ENCODE results near the gene PPP2R3C.

GRCh38 chr14:35047976-35048513 is 73.7 kb downstream of the PPP2R3C start:
- TF ChIP-seq CTCF (conservative IDR thresholded peaks at IDR 0.05; ENCODE audit: low read depth, low read length), result no peak
- TF ChIP-seq RFX5 (IDR thresholded peaks at IDR 0.05; ENCODE audit: low read depth, low read length), result no peak
- TF ChIP-seq POLR2A (IDR thresholded peaks at IDR 0.05; ENCODE audit: low read depth, low read length), result no peak
- no peak for TF ChIP-seq RAD21 (IDR thresholded peaks at IDR 0.05; ENCODE audit: low read length)
- TF ChIP-seq MAZ (IDR thresholded peaks at IDR 0.05; ENCODE audit: borderline replicate concordance, low read depth, low read length), result no peak
- TF ChIP-seq MXI1 (IDR thresholded peaks at IDR 0.05; ENCODE audit: borderline replicate concordance, low read depth, low read length), result no peak
- TF ChIP-seq CEBPB (IDR thresholded peaks at IDR 0.05; ENCODE audit: low read depth, low read length), result no peak
- no peak for TF ChIP-seq BHLHE40 (IDR thresholded peaks at IDR 0.05; ENCODE audit: low read depth, low read length)
- TF ChIP-seq, protein P1, sequence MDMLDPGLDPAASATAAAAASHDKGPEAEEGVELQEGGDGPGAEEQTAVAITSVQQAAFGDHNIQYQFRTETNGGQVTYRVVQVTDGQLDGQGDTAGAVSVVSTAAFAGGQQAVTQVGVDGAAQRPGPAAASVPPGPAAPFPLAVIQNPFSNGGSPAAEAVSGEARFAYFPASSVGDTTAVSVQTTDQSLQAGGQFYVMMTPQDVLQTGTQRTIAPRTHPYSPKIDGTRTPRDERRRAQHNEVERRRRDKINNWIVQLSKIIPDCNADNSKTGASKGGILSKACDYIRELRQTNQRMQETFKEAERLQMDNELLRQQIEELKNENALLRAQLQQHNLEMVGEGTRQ (IDR thresholded peaks at IDR 0.05; ENCODE audit: low read depth, low read length), result no peak
- TF ChIP-seq NFE2L2 (IDR thresholded peaks at IDR 0.05; ENCODE audit: low read depth, low read length), result no peak
- no peak for TF ChIP-seq FOS (IDR thresholded peaks at IDR 0.05; ENCODE audit: low read depth, low read length)
